ENCODE data around the gene CRYGS.
"Not testable (repeated sequence)": the region's sequence is repeated elsewhere in the genome, so short reads cannot be mapped to it uniquely, and the experiment has no call there.

CRYGS gene

DNA sequence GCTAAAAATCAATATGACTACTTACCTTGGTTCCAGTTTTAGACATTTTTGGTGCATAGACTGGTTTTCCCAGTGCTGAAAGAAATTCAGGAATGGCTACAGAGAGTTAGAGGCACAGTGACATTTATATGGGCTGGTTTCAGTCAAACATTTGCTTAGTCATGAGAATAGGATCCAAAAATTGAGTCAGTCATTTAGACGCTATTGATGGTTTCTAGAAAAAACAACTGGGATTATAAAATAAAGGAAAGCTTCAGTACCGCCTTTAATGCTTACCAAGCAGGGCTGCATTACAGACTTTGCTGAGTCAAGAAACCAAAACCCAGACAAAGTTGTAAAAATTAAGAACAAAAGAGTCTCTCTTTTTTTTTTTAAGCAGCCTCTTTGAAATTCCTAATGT lies at the start of gene CRYGS:
TSS of gene CRYGS (minus strand) at position 100 of the 400 bp plus-strand sequence. CDS start at position 46, 54 bp downstream.
- no peak for DNase-seq

DNA sequence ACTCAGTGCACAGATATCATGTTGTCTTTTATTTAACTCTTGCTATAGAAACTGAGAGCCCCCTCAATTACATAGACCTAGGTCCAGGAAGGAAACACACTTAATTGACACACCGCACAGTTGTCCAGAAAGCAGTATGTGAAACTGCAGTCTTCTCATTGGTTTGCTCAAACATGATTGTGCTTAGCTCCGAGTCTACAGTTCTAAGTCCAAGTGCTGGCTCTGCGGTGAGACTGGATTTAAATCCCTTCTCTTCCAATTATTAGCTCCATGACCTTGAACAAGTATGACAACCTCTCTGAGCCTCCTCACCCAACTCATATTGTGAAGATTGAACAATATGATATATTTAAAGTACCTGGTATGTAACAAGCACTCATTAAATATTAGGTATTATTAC lies 49.7 kb upstream of the CRYGS start:
- DNase-seq: no peak

DNA sequence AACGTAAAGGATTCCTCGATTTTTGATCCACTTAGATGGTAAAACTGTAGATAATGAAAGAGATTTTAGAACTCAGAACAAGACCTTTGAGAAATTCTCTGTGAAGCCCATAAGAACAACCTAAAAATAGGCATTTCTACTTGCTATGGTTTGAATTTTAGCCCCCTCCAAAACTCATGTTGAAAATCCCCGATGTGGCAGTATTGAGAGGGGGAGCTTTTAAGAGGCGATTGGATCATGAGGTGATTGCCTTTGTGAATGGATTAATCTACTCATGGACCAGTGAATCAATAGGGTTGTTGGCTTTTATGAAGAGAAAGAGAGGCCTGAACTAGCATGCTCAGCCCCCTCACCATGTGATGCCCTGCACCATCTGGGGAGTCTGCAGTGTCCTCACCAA lies 48.5 kb upstream of the CRYGS start:
- DNase-seq: no peak

DNA sequence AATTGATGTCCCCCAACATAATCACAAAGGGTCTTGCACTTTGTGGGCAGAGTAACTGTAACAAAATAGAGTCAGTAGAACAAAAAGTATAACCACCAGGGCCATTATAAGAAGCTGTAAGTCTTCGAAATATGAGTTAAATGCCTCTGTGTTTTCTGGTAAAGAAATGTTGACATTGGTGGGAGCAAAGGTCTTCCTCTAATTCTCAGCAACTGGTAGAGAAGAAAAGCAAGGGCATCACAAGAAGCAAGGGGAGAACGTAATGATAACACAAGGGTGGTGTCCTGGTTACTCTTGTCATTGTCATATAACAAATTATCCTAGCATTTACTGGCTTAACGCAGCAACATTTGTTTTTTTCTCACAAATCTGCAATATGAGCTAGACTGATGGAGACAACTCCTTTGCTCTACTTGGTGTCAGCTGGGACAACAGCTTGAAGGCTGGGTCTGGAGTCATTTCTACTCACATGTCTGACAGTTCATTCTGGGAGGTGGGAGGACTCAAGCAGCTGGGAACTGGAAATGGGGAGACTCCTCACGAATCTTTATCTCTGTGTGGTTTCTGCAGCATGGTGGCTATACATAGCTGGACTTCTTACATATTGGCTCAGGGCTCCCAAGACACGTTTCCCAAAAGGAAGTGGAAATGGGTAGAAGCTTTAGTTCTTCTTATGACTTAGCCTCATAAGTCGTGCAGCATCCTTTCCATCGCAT lies 46.6 kb upstream of the CRYGS start:
- DNase-seq: no peak

GRCh38 chr3:186589856-186590579 lies 45.8 kb upstream of the CRYGS start:
- peak; percentile 64 for DNase-seq

GRCh38 chr3:186589121-186589520 lies 44.9 kb upstream of the CRYGS start:
- DNase-seq: no peak

DNA sequence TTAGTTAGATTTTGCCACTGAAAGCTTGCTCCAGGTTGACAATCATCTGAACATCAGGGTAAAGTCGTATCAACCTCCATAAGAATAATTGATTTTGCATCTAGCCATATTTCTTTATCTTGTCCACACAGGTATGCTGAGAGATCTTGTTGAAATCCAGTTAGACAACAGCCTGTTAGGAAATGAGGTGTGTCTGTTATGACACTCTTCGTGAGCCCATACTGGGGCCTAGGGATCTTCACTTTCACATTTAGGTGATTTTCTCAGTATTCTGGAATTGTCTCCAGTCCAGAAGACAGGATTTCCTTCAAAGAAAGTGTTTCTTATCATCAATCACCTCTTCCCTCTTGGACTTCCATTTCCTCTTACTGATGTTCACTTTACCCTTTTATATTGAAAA lies 44.5 kb upstream of the CRYGS start:
- DNase-seq: no peak

GRCh38 chr3:186587183-186587582 lies 43.0 kb upstream of the CRYGS start:
- no peak for DNase-seq

DNA sequence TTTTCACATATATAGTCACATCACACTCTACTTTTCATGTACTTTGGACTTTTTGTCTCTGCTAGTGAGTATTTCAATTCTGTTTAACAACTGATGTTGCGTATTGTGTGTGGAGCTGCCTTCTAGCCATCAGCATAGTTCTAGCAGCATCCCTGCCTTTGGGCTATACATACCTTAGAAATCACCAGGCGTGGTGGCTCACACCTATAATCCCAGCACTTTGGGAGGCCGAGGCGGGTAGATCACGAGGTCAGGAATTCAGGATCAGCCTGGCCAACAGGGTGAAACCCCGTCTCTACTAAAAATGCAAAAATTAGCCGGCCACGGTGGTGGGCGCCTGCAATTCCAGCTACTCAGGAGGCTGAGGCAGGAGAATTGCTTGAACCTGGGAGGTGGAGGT lies 42.1 kb upstream of the CRYGS start:
- not testable (repeated sequence) for DNase-seq

GRCh38 chr3:186583831-186584230 lies 39.7 kb upstream of the CRYGS start:
- no peak for DNase-seq

DNA sequence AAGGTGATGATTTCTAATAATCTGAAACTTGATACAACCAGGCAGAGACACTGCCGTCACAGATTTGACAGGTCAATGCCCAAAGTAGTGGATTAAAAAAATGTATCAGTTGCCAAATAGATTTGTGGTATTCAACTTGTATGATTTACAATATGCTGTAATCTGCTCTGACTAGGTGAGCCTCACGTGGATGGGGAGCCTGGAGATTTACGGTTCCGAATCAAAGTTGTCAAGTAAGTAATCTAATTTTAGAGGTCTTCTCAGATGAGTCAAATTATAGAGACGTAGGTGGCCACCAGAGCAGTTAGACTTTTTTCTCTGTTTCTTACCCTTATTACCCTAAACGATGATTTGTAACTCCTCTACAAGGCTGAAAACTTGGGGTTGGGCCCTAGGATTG lies 38.4 kb upstream of the CRYGS start:
- no peak for DNase-seq

- DNase-seq: no peak
Measured at GRCh38 chr3:186580785-186581184, 36.6 kb upstream of the CRYGS start.

DNA sequence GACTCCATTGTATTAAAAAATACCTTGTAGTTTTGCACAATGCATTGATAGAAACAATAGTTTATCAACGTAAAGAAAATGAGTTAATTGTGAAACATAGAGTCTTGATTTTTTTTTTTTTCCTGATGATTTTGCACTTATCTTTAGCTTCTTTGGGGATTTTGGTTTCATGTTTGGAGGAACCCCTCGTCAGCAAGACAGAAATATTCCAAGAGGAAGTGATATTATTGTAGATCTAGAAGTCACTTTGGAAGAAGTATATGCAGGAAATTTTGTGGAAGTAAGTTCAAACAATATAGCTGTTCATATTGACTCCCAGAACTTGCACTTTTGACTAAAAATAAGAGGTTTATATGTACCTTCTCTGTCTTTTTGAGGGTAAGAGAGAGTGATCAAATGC lies 33.3 kb upstream of the CRYGS start:
- DNase-seq: no peak

DNA sequence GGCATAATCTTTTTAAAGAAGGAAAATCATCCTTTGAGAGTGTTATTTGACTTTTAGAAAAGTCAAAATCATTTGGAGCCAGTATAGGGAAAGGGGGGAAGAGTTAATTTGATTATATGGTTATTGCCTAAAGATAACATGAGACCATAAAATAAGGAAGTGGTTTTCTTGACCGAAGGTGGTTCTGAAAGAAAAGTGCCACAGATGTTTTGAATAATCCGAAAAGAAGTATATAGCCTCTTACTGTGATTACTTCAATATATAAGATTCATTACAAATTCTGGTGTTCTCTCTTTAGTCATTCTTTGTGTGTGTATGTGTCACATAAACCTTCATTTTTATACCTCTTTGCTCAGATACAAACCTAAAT lies 27.4 kb upstream of the CRYGS start:
- DNase-seq: no peak

DNA sequence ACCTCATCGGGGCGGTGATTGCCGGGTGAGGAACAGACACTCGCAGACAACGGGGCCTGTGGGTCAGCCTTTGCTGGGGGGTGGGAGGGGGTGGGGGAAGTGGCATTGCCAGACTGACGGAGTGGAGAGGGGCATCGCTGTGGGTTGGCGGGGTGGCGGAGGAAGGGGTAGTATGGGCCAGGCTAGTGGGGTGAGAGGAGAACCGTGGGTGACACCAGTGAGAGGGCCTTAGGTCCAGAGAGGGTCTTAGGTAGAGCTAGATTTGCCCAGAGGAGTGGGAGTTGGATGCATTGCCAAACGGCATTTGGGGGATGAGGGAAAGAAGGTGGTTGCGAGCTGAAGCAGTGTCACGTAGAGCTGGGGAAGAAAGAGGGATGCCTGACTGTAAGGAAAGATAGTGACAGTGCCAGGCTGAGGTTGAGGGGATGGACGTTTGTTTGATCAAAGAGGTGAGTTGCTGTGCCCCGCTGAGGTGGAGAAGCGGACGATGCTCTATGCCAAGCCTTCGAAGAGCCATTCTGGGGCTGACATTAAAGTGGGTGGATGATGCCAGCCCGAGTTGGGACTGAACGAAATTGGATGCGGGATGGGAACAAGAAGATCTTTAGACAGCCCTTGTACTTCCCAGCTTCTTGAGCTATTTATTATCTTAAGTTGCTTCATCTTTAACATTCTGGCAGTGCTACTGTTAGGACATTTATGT lies 26.9 kb upstream of the CRYGS start:
- no peak for DNase-seq

- peak; percentile 99 for DNase-seq
Measured at GRCh38 chr3:186570096-186570940, 26.1 kb upstream of the CRYGS start, which contains the start of gene DNAJB11. Gene DNAJB11 (plus strand): TSS chr3:186570720. CDS start chr3:186570898, 178 bp downstream.

DNA sequence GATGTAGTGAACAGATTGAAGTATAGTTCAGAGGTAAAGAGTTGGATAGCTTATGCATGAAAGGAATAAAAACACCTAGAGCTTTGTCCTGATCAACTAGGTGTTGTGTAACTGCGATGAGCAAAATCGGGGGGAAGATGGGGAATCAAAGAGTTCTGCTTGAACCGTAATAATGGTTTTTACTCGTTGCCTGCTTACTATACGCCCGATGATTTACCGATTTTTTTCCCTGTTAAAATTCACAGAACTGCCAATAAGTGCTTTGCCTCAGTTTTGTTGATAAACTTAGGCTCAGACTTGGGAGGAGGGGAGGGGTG lies 25.6 kb upstream of the CRYGS start:
- no peak for DNase-seq

DNA sequence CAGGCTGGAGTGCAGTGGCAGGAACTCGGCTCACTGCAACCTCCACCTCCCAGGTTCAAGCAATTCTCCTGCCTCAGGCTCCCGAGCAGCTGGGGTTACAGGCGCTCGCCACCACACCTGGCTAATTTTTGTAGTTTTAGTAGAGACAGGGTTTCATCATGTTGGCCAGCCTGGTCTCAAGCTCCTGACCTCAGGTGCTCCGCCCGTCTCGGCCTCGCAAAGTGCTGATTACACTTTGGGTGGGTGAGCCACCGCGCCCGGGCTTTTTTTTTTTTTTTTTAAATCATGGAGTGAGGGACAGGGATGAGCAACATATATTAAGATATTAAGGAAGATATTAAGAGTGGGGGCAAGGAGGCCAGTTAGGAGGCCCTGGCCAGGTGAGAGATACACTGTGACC lies 25.2 kb upstream of the CRYGS start:
- DNase-seq: not testable (repeated sequence)

GRCh38 chr3:186567072-186567921 lies 23.1 kb upstream of the CRYGS start, which contains the start of gene TBCCD1:
Gene TBCCD1 (minus strand): TSS chr3:186567339. CDS start chr3:186564329, 3,010 bp downstream.
- DNase-seq: peak; percentile 62

GRCh38 chr3:186566772-186567071 lies 22.5 kb upstream of the CRYGS start:
- DNase-seq: no peak

- no peak for DNase-seq
Measured at GRCh38 chr3:186564586-186564985, 20.4 kb upstream of the CRYGS start.

DNA sequence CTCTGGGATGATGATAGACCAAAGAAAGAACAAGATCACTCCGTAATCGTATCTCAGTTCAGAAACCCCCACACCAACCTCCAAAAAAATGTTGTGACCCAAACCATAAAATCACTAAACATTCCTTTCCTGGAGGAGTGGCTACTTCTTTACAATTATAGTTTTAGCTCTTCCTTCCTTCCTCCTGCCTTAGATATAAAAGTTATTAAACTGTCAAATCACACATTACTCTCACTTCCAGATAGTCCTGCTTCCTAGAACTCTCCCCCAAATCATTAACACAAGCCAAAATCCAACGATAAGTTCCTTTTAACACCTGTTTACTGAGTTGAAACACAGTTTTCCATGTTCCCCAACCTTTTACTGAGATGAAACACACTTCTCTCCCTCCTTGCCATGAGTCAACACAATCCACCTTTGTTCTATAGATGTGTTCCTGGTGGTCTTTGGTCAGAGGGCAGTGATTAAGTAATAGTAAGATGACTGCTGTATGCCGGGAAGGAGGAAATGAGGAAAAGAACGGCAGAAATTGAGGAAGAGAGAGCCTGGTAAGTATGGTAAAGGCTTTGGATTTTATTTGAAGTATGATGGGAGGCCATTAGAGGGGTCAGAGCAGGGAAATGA lies 8.3 kb upstream of the CRYGS start:
- DNase-seq: no peak
